Lower lobe of right lung (tissue), 2 donors: Measurements from ENCODE around the gene KCTD19. TPM values are rescaled to one million over a fixed set of nuclear protein-coding genes. Genes with fewer than 3 reads are reported as not detected.

Experiments
- ATAC-seq, 2 donors: fragments of 200-7000 bp; cut with Tn5 transposase; one replicate each; pipeline ENCODE4 v1.9.1; 2020 to 2022; ENCODE audit warnings: mild to moderate bottlenecking in 2 of 2, moderate library complexity in 2 of 2
- DNase-seq: peaks from one replicate; pipeline ENCODE4 v3.0.0-alpha.2; 2020
- H3K27ac ChIP-seq: fragments of 200-600 bp; one replicate; pipeline ENCODE4 v1.8.0; 2022
- H3K27me3 ChIP-seq: fragments of 200-600 bp; one replicate; pipeline ENCODE4 v1.8.0; 2022; ENCODE audit warnings: low read depth
- H3K36me3 ChIP-seq: fragments of 200-600 bp; one replicate; pipeline ENCODE4 v1.8.0; 2022; ENCODE audit warnings: mild to moderate bottlenecking
- H3K4me1 ChIP-seq: fragments of 200-600 bp; one replicate; pipeline ENCODE4 v1.8.0; 2022
- H3K4me3 ChIP-seq: fragments of 200-600 bp; one replicate; pipeline ENCODE4 v1.8.0; 2022; ENCODE audit warnings: mild to moderate bottlenecking
- H3K9me3 ChIP-seq: fragments of 200-600 bp; one replicate; pipeline ENCODE4 v1.8.0; 2022
- intact Hi-C: fragments of 100-400 bp; cut with DNase I; formaldehyde crosslinking; loops from one replicate; pipeline ENCODE4 v1.11.0; 2022
- total RNA-seq: library from RNA; stranded (reverse); fragmentation: NEBNext Ultra II Directional; extraction: Animal tissue kit (Norgen Biotek cat#: 25700); gene quantifications from one replicate; pipeline ENCODE4 v1.2.1, GENCODE V29; 2021
- TF ChIP-seq, protein P1 (sequence below): fragments of 200-600 bp; IDR thresholded peaks from one replicate; pipeline ENCODE4 v1.8.0; 2022; ENCODE audit warnings: antibody characterized with exemption, mild to moderate bottlenecking
- donor health status: DM: no; HTN: yes; CAD: no; lungs with severe emphysema.

Gene KCTD19
- total RNA-seq, 1 donor from 2014 or later: 0.74 TPM

DNA sequence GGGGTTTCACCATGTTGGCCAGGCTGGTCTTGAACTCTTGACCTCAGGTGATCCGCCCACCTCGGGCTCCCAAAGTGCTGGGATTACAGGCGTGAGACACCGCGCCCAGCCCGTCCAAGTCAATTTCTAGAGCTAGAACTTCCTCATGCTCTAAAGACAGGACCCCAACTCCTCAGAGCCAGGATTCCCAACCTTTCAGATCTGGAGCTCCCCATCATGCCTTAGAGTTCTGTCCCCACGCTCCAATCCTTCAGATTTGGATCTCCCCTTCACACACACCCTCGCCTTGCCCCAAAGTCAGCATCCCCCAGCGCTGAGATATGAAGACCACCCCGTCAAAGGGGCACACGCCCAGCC lies 448 bp downstream of the KCTD19 start:
- intact Hi-C loops: no loop called here
- H3K9me3 ChIP-seq: no peaks in the 10 kb centered on the region
- peaks cover 6% of the 10 kb centered on the region for H3K4me1 ChIP-seq
- TF ChIP-seq, protein P1, sequence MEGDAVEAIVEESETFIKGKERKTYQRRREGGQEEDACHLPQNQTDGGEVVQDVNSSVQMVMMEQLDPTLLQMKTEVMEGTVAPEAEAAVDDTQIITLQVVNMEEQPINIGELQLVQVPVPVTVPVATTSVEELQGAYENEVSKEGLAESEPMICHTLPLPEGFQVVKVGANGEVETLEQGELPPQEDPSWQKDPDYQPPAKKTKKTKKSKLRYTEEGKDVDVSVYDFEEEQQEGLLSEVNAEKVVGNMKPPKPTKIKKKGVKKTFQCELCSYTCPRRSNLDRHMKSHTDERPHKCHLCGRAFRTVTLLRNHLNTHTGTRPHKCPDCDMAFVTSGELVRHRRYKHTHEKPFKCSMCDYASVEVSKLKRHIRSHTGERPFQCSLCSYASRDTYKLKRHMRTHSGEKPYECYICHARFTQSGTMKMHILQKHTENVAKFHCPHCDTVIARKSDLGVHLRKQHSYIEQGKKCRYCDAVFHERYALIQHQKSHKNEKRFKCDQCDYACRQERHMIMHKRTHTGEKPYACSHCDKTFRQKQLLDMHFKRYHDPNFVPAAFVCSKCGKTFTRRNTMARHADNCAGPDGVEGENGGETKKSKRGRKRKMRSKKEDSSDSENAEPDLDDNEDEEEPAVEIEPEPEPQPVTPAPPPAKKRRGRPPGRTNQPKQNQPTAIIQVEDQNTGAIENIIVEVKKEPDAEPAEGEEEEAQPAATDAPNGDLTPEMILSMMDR: no peak
- H3K4me3 ChIP-seq: peak overlapping the region; percentile 58
- no peaks in the 10 kb centered on the region for H3K36me3 ChIP-seq
- ATAC-seq: no peak
- no peak overlapping the region for H3K27ac ChIP-seq
- no peak for DNase-seq
- no peaks in the 10 kb centered on the region for H3K27me3 ChIP-seq

- no peak for DNase-seq
- H3K4me3 ChIP-seq: no peak overlapping the region
- H3K9me3 ChIP-seq: no peaks in the 10 kb centered on the region
- no peaks in the 10 kb centered on the region for H3K4me1 ChIP-seq
- no peak overlapping the region for H3K27ac ChIP-seq
- H3K36me3 ChIP-seq: no peaks in the 10 kb centered on the region
- intact Hi-C loops: no loop called here
- ATAC-seq: no peak
- TF ChIP-seq, protein P1: no peak
- H3K27me3 ChIP-seq: no peaks in the 10 kb centered on the region
Measured at GRCh38 chr16:67317853-67318252, 8.7 kb downstream of the KCTD19 start.

DNA sequence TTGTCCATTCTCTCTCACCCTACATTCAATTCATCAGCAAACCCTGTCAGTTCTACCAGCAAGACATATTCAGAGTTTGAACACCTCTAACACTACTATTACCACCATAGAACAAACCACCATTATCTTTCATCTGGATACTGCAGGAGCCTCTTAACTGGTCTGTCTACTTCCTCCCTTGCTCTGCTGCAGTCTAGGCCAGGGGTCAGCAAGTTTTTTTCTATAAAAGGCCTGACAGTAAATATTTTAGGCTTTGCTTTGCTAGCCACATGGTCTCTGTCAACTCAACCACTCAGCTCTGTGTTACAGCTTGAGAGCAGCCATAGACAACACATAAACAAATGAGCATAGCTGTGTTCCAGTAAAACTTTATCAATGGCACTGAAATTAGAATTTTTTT lies 13.8 kb downstream of the KCTD19 start:
- intact Hi-C loops: no loop called here
- Histone ChIP-seq H3K9me3 (no peaks in the 10 kb centered on the region), H3K27me3 (no peaks in the 10 kb centered on the region), H3K4me1 (no peaks in the 10 kb centered on the region), H3K36me3 (no peaks in the 10 kb centered on the region), H3K27ac (no peak overlapping the region), H3K4me3 (no peak overlapping the region)
- DNase-seq (no peak), ATAC-seq (no peak)
- TF ChIP-seq, protein P1: no peak

DNA sequence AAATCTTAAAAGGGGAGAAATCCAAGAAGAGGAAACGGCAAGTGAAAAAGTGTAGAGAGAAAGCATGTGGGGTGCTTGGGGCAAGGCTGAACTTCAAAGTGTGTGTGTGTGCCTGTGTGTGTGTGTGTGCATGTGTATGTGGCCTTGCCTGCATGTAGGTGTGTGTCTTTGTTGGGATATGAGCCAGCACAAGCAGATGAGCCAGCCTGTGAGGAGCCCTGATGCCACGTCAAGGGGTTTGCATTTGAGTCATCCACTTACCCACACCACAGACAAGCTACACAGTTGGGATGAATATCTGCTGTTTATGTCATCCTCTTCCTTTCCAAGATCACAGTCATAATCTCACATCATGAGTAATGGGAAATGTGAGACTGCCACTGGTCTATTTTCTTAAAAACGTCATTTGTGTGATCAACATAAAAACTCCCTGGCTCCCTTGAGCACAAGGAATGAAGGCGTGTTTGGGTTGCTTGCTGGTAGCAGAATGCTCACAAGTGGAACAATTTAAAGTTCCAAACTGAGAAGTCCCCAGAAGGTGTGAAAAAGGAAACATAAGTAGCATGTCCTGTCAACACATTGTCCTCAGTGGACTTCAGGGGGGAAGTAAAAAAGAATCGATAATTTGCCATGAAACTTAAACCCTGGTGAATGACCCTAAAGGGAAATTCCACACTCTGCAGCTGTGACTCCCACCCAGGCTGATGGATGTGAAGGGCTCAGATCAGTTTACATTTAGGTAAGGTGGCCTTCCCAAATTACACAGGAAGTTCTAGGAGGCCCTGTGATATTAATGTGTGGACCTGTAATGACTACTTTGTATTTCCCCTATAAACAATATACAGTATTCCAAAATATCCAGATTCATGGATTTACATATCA lies 14.7 kb downstream of the KCTD19 start:
- H3K4me1 ChIP-seq: no peaks in the 10 kb centered on the region
- H3K27ac ChIP-seq: no peak overlapping the region
- no peaks in the 10 kb centered on the region for H3K27me3 ChIP-seq
- no peaks in the 10 kb centered on the region for H3K9me3 ChIP-seq
- peak; percentile 60 to 61 for ATAC-seq
- TF ChIP-seq, protein P1: no peak
- no peaks in the 10 kb centered on the region for H3K36me3 ChIP-seq
- H3K4me3 ChIP-seq: no peak overlapping the region
- intact Hi-C loops: no loop called here
- no peak for DNase-seq

DNA sequence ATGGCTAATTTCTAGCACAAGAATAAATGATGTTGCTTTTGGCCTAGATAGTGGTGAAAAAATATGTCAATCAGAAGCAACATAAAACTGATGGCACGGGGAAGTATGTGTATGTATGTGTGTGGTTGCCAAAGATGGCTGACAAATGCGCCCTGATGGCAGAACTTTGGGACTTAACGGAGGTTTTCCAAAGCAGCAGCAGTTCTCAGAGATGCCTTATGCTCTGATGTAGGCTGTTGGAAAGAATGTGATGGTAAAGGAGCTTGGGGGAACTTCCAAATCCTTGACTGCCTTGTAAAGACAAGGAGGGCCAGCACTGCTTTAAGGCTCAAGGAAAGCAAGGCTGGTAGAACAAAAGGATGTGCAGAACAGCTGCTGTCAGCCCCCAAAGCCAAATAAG lies 16.0 kb downstream of the KCTD19 start:
- ATAC-seq (no peak), DNase-seq (no peak)
- Histone ChIP-seq H3K9me3 (no peaks in the 10 kb centered on the region), H3K36me3 (no peaks in the 10 kb centered on the region), H3K27ac (no peak overlapping the region), H3K4me1 (no peaks in the 10 kb centered on the region), H3K4me3 (no peak overlapping the region), H3K27me3 (no peaks in the 10 kb centered on the region)
- intact Hi-C loops: no loop called here
- TF ChIP-seq, protein P1: no peak
